GDM1 (cell line): ENCODE measurements around the gene C20orf204.
A peak's percentile ranks its signal among the peaks of the same experiment; 100 is the strongest.

ENCODE experiments used
- DNase-seq: peaks from one replicate; lab custom pipeline; 2025; lab: John Stamatoyannopoulos, UW

C20orf204 gene

DNA sequence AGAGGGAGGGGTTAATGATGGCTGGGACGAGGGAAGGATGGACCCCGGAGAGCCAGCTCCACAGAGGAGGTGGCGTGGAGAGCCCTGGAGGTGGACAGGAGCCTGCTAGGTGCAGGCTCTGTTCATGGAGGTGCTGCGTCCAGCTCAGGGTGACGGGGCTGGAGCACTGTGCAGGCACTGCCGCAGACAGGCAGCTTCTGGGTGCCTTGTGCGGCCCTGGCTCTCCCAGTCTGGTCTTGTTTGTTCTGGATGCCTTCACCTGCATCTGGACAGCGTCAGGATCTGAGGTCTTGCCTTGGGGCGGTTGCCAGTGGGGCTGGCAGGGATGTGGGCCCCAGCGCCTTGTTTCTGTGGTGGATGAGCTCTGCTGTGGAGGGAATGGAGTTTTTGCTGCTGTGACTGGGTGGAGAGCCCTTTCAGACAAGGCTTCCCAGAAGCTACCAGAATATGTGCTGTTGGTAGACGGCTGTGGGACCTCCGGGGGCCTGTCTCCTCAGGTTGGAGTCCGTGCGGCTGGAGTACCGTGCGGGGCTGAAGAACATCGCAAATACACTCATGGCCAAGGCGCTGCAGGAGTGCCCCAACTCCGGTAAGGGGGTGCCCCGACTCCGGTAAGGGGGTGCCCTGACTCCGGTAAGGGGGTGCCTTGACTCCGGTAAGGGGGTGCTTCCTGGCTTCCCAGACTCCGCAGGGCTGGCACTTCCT lies 7.8 kb upstream of the C20orf204 start:
- no peak for DNase-seq

DNA sequence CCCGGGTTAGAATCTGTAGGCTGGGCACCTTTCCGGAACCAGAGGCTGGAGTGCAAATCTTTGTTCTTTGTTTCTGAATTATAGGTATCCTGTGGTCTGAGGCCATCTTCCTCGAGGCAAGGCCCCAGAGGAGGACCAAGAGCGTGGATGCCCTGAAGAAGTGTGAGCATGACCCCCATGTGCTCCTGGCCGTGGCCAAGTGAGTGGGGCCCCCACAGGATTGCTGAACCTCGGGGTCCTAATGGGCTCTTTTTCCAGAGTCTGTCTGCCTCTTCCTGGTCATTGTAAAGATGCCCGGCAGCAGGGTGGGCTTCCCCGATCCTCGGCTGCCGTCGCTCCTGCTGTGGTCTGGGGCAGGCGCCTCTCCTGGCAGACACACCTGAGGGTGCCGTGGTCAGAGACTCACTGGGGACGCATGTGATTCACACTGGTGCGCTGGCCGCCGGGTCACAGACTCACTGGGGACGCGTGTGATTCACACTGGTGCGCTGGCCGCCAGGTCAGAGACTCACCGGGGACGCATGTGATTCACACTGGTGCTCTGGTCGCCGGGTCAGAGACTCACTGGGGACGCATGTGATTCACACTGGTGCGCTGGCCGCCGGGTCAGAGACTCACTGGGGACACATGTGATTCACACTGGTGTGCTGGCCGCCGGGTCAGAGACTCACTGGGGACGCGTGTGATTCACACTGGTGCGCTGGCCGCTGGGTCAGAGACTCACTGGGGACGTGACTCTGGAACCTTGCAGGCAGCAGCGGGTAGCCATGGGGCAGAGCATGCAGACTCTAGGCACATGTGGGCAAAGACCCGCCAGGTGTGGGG lies 6.5 kb upstream of the C20orf204 start:
- DNase-seq = no peak

DNA sequence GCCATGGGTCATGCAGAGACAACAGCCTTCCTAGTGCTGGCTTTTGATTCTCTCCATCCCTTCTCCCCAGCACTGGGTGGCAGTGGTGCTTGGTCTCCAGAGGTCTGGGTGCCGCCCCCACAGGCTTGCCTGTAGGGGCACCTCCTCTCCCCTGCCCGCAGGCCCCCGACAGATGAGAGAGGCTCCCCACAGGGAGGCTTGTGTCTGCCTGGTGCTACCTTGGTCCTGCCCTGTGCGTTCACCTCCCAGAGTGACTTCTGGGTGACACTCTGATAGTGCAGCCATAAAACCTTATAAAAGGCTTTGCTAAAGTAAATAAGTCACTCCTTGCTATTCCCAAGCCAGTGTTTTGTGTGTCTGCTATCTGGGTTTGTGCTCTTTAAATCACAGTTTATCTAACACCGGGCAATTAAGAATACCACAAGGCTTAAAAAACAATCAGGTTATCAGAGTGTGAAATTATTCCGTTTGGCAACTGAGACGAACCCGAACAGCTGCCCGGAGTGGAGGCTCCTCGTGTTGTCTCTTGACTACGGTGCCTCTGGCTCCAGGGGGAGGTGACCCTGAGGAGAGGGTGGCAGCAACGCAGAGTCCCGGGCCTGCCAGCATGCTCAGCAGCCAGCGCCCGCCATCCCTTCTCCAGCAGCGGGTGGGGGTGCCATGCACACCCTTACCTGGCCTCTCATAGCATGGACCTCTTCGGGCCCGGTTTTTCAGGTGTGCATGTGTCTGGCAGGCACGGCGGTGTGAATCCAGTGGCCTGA lies 5.4 kb upstream of the C20orf204 start:
- DNase-seq = no peak

DNA sequence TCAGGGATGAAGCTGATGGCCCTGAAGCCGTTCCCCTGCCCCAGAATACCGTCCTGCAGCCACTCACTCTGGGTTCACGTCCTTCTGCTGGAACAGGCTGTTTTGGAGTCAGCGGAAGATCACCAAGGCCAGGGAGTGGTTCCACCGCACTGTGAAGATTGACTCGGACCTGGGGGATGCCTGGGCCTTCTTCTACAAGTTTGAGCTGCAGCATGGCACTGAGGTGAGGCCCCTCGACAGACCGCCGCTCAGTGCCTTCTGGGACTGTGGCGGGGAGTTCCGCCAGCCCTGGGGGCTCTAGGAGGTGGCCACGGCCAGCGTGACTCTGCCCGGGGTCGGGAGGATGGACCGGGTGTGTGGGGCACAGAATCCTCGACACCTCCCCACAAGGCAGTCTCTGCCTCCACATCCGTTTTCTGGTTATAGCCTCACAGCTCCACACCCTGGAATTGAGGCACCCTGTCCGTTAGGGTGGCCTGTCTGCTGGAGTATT lies 4.1 kb upstream of the C20orf204 start:
- no peak for DNase-seq

DNA sequence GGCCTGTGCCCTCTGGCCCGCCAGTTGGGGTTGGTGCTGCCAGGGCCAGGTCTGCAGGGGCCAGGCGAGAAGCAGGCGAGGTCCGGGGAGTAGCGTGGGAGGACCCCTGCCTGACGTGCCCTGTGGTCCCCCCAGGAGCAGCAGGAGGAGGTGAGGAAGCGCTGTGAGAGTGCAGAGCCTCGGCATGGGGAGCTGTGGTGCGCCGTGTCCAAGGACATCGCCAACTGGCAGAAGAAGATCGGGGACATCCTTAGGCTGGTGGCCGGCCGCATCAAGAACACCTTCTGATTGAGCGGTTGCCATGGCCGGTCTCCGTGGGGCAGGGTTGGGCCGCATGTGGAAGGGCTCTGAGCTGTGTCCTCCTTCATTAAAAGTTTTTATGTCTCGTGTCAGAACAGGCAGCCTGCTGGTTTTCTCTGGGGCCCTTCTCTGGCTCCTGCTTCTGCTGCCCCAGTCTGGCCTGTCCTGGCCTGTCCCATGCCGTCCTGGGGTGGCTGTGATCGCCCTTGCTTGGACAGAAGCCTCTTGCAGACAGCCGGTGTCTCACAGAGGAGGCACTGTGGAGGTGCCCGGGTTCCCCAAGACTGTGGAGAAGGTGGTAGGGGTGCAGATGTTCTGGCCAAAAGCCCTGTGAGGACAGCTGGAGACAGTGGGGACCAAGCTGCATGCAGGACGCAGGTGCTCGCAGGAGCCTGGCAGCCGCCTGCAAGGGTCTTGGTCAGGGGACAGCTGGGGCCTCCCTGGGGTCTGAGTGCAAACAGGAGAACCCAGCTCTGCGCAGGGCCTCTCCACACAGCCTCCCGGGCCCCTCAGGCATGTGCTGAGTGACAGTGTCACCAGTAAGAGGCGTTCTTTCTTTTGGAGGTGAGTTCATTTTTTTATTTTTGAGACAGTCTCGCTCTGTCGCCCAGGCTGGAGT lies 3.0 kb upstream of the C20orf204 start:
- no peak for DNase-seq

DNA sequence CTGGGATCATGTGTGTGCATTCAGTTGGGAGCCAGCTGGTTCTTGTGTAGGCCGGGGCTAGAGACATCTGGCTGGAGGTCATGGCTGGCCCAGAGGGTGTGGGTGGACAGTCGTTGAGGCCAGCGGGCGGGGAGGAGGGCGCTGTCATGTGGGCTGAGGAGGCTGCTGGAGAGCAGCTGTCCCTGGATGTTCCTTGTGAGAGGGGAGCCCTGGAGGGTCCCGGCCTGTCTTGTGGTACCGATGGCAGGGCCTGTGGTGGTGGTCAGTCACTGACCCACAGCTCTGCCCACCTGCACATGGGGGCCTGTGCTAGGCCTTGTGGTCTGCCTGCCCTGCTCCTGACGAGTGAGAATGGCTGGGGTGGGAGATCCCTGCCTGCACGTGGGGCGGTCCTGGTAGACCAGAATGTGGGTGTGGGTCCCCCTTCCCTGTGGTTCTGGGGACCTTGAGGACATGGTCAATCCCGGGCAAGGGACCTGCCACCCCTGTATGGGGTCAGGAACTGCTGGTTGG lies 1.9 kb upstream of the C20orf204 start:
- DNase-seq = no peak

DNA sequence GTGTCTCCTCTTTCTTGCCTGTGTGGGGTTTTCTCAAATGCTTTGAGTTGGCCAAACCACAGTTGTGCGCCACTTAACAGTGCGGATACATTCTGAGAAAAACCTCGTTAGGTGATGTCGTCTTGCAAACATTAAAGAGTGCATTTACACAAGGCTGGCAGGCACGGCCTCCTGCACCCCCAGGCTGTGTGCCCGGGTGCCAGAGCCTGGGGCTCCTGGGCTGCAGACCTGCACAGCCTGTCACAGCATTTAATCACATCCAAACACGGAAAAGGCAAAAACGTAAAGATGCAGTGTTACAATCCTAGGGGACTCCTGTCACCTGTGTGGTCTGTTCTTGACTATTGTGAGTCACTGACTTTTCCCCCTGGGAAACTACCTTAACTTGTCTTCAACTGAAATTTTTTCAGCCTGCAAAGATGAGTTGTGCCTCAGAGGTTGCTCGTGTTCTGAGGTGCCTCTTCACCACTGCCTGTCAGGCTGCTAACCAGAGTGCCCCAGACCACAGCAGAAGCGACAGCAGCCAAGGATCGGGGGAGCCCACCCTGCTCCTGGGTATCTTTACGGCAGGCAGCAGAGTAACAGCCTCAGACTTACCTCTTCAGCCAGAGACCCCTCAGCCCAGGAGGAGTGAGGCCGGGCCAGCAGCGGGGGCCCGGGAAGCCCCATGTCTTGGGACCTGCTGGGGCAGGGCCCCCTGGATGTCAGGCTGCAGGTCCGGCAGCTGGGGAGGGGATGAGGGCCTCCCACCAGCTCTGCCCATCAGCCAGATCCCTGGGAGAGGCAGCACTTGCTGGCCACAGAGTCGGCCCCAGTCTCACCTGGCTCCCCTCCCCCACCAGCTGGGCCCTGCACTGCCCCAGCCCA lies 683 bp upstream of the C20orf204 start:
- no peak for DNase-seq

DNA sequence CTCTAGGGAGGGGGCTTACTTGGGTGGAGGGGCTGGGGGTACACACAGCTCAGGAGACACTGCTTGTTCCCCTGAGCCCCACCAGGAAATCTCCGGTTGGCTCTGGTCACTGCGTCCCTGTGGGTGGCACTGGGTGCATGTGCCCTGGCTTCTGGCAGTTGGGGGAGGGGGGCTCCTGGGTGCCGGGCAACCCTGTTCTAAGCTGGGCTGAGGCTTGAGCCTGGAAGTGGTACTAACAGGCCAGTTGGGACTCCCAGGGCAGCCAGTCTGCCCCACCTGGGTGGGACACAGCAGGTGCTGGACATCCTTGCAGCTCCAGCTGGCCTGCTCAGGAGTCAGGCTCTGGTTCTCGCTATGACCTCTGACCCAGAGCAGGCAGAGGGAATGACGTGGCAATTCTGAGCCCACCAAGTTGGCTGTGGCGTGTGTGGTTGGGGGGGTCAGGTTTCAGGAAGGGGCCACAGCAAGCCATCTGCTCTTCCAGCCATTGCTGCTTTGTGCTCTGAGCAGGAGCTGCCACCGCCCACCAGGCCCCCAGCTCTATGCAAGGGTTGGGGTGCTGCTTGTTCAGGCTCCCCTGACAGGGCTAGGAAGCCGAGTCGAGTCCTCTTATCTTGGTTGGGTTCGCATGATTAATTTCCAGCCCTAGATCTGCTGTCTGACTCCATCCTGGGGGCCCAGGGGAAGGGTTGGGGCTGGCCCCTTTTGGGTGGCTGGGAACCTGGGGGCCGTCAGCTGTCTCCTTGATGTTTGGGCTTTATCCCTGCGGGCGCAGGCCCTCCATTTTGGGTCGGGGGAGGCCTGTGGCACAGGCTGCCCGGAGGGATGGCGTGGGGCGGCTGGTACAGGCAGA lies 590 bp downstream of the C20orf204 start:
- DNase-seq = no peak

DNA sequence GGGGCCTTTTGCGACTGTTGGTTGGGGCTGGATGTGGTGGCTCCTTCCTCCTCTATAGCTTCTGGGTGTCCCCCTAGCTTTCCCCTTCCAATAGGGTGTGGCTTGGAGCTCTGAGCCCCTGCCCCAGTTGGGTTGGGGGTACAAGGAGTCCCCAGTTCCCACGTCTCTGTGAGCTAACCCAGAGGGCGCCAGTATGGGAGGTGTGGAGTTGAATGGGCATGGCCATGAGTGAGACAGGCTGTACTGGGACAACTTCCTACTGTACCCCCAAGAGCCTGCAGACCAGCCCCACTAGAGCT lies 1.2 kb downstream of the C20orf204 start:
- DNase-seq = no peak

DNA sequence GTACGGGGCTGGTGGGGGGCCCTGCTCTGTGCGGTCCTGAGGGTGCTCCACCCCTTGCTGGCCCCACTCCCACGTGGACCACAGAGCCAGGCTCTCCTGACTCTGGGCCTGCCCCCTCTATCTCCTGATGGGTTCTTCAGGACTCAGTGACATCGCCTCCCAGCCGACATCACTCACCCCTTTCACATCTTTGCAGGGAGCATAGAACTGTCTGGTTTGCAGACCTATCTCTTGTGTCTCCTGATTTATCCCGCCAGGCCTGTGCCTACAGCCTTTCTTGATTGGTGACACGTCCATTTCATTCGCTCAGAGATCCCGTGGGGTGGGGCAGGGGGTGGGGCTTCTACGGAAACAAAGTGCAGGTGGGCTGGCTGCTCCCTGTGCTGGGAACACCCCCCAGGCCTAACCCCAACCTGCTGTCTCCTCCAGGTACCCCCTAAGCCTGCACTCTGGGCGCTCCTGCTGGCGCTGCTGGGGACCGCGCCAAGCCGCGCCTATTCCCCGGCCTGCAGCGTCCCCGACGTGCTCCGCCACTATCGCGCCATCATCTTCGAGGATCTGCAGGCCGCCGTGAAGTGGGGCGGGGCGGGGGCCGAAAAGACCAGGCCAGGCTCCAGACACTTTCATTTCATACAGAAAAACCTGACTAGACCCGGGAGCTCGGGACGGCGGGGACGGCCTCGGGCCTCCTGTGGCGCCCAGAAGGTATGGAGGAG lies 1.7 kb downstream of the C20orf204 start:
- no peak for DNase-seq

DNA sequence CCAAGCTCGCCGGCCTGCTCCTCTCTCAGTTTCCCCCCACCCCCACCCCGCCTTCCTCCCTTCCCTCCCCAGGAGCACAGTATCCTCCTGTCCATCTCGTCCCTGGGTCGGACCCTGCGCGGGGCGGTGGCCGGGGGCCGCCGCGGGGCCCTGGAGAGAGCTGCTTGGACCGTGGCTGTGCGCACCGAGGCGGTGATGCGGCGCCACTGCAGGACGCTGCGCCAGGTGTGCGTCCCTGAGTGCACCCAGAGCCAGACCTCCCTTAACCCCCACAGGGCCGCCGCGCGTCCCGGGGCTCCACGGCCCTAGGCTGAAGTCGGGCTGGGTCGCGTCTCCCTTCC lies 2.2 kb downstream of the C20orf204 start:
- no peak for DNase-seq

DNA sequence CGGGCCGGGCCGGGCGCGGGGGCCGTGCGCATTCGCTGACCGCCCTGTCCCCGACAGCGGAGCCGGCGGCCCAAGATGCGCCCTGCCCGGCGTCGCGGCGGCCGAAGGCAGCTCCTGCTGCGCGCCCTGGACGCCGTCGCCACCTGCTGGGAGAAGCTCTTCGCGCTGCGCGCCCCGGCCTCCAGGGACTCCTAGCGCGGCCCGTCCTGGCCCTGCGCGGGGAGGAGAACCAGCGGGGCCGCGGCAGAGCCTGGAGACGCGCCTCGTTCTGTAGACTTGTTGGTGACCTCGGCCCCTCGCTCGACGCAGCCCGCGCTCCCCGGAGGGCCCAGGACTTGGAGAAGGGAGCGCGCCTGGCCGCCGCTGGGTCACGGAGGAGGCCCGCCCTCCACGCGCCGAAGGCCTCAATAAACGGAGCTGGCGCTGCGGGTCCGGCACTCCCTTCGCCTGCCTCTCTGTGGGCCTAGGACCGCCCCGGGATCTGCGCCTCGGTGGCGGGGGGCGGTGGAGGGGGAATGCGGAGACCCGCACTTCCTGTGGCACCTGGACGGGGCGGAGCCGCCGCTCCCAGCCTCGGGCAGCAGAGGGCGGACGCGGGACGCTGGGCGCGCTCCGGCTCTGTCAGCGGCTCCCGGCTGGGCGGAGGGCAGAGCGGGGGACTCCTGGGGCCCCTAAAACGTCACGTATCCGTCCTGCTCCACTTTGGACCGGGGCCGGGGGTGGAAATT lies 2.7 kb downstream of the C20orf204 start:
- peak; percentile 65 for DNase-seq

DNA sequence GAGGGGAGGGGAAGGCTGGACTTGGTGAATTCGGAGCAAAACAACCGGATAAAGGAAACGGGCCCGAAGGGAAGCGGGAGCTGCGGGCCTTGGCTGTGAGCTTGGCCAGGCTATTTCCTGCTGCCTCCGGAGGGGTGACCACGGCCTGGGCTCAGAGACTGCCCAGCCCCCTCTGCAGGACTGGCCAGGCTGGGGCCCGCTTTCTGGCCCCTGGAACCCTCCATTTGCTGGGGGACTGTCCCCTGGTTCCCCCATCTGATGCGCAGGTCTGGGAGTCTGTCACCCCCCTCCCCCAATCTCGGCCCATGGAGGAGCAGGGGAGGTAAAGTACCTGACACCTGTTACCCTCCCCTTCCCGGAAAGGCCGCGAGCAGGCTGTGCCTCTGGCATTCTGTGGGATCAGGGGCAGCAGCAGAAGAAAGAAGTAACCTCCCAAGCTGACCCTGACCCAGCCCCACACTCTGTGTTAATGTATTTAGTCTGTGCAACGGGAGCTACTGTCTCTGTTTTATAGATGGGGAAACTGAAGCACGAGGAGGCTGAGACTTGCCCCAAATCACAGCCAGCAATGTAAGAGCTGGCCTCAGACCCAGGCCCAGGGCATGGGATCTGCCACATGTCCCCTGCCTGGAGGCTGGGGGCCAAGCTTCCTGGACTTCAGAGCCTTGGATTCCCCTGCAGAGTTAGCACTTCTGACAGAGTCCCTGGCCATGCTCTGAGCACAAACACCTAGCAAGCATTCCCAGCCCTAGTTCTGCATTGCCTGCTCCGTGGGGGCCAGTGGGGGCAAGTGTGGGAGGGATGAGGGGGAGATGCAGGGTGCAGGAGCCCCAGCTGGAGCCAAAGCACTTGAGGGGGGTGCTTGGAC lies 3.5 kb downstream of the C20orf204 start:
- DNase-seq = no peak

DNA sequence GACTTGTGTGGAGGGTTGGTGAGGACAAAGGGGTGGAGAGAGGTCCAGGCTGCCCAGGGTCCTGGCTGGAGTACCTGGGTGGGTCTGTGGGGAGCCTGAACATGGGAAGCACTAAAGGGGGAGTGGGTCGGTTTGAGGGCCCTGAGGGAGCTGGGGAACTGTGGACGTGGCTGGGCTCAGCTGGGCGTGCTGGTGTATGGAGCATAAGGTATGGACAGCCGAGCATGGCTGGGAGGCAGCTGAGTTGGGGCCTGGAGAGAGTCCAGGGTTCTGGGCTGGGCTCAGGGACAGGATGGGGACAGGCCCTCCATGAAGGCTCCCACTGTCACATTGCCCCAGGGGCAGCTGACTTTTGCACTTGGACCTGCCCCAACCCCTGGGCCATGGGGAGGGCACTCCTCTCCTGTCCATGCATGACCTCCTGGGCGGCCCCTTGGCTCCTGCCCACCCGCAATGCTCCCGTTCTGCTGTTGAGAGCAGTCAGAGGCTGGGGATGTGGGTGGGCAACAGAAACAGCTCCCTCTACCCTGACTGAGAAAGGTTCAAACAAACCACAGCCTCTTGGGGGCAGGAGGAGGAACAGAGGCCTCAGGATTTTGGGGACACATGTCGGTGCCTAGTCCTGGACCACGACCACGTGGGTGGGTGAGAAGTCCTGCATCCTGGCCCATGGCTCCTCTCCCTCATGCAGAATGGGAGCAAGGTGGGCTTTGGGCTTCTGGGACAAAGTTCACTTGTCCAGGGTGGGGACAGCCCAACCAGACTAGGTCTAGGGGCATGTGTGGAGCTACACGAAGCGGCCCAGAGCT lies 4.5 kb downstream of the C20orf204 start:
- DNase-seq = no peak

DNA sequence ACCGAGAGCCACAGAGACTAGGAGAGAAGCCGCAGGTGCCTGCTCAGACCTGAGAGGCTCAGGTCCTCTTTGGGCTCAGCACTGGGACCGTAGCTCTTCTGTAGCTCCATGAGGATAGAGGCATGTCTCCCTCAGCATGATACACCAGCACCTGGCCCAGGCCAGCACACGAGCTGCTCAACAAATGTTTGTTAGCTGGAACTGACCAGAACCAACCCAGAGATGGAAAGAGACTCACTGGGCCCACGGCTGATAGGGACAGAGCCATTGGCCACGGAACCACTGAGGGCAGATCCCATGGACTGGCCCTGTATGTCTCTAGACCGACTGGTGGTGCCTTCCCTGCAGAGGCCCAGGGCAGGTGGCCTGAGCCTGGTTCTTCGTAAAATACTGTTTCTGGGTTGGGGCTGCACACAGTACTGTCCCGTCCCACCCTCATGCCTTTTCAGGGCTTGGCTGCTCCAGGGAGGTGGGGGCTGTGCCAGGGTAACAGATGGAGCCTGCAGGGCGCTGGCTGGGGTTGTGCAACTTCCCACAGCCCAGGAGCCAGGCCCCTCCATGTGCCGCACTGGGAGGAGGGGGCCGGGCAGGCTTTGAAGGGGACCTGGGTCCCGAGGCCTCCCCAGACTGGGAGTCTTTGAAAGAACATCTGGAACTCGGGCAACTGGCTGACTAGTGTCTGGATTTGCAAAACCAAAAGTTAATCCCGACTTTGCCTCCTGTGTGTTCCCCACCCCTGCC lies 5.2 kb downstream of the C20orf204 start:
- no peak for DNase-seq

DNA sequence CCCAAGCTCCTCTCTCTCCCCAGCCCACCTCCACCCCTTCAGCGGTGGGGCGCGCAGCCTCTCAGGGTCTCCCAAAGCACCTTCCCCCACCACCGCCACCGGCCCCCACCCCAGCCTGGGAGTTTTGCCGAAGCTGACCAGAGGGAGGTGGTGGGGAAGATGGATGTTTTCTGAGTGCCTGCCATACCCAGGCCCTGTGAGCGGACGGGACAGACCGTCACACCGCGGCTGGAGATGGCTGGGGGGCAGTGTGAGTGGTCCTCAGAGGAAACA lies 5.7 kb downstream of the C20orf204 start:
- DNase-seq = no peak
